A549 treated with Hydrocortisone at 1 μM for 4 hours (cell line): ENCODE data around the gene SRD5A1. TPM values are rescaled to one million over a fixed set of nuclear protein-coding genes. Genes with fewer than 3 reads are reported as not detected.

ENCODE experiments used
- total RNA-seq: library from RNA; stranded (reverse); fragments of 200-300 nt; extraction: Qiagen RNA extraction; gene quantifications from 5 replicates; pipeline ENCODE4 v1.2.3, GENCODE V29; 2022

SRD5A1 gene, protein sequence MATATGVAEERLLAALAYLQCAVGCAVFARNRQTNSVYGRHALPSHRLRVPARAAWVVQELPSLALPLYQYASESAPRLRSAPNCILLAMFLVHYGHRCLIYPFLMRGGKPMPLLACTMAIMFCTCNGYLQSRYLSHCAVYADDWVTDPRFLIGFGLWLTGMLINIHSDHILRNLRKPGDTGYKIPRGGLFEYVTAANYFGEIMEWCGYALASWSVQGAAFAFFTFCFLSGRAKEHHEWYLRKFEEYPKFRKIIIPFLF
- total RNA-seq, result 18.7 to 31.1 TPM (median 28.2 TPM) in 5 replicates

DNA sequence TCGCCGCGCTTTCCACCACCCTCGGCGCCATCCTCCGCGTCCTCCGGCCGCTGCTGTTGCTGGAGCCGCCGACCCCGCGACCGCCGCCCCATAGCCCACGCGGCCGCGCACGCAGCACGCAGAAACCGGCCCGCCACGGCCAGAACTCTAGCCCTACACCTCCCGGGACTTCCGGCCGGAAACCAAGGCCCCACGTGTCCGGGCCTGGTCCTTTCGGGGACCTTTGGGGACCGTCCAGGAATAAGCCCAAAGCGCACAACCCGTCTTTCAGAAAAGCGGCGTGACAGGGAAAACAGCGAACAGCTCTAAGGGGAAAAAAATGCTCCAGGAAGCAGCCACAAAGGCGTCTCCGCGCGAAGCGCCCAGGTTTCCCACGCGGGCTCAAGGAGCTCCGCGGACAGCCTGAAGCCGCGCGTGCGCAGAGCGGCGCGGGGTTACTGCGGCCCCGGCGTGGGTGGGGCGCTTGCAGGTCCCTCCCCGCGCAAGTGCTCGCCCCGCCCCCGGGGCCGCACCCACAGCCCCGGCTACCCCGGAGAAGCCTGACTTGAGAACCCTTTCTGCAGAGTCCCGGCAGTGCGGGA lies at the start of gene SRD5A1, which contains the start of gene NSUN2:
Gene SRD5A1, plus strand, starts transcription at position 553 of the 581 bp plus-strand sequence. CDS start 137 bp downstream, outside the sequence.
Gene NSUN2, minus strand, starts transcription at position 157 of the 581 bp plus-strand sequence. Its CDS starts 65 bp downstream, at position 92.

GRCh38 chr5:6713274-6714225 lies 80.3 kb downstream of the SRD5A1 start, which contains the start of gene TENT4A:
TENT4A (plus strand) TSS chr5:6713432; CDS start chr5:6713984, 552 bp downstream.

Other genes with a start within 250 kb of the SRD5A1 start
- 1.3 to 1.6 TPM (median 1.4 TPM) in 5 replicates for gene UBE2QL1, start 184.6 kb upstream of the SRD5A1 start, total RNA-seq
- gene NSUN2, start 396 bp upstream of the SRD5A1 start, total RNA-seq, result 85.6 to 106 TPM (median 92.1 TPM) in 5 replicates
- gene TENT4A, start 80.0 kb downstream of the SRD5A1 start, total RNA-seq, result 17.5 to 24.6 TPM (median 20.4 TPM) in 5 replicates